Measurements from ENCODE around the gene TTLL10.
A peak's percentile ranks its signal among the peaks of the same experiment; 100 is the strongest.

The TTLL10 gene

DNA sequence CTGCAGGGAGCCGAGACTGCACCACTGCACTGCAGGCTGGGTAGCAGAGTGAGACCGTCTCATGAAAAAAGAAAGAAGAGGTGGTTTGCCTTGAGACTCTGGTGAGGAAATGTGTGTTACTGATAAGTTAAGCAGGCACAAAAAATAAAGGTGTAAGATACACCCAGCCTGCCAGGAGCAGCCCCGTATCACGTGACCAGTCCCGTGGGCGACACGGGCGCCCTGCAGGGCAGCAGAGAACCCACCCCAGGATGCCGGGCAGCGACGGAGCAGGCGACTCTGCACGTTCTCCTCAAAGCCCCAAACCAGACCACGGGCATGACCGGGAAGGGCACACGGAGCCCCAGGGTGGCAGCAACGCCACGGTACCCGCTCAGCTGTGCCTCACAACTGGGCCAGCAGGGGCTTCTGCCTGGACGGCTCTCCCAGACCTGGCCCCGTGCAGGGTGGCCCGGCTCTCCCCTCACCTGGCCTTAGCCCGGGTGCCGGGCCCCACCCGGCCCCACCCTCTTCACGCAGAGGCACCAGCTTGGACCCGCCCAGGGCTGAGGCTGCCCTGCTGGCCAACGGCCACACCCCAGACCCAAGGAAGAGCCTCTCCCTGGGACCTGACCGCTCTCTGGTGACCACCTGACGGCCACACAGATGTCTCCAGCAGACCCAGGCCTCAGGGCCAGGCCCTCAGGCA is 48.4 kb downstream of the TTLL10 start:
- TF ChIP-seq GATA1 (IDR thresholded peaks at IDR 0.05; ENCODE audit: low read depth, low read length) = no peak
- no peak for TF ChIP-seq POLR2A (IDR thresholded peaks at IDR 0.05; ENCODE audit: low read length)
- DNase-seq = no peak

DNA sequence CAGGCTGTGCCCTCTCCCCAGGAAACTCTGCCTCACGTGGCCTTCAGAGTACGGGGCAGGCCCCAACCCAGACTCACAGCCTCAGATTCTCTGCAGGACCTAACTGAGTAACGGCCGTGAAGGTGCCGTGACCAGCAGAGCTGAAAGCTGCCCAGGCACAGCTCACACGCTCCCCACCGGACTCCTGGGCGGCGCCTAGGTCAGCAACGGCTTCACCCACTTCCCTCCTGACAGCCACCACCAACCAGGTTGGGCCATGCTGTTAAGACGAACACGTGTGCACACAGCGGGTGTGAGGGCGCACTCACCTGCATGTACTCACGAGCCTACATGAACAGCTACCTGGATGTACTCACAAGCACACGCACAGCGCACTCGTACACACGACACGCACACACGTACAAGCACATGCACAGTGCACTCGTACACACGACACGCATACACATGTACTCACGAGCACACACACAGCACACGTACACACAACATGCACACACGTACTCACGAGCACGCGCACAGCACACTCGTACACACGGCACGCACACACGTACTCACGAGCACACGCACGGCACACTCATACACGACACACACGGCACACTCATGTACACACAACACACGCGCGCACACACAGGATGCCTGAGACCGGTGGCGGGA is 49.0 kb downstream of the TTLL10 start:
- TF ChIP-seq POLR2A (IDR thresholded peaks at IDR 0.05; ENCODE audit: low read length) = no peak
- no peak for TF ChIP-seq GATA1 (IDR thresholded peaks at IDR 0.05; ENCODE audit: low read depth, low read length)
- DNase-seq = no peak

GRCh38 chr1:1223321-1223720 is 49.6 kb downstream of the TTLL10 start:
- DNase-seq = no peak
- TF ChIP-seq POLR2A (IDR thresholded peaks at IDR 0.05; ENCODE audit: low read length) = no peak
- TF ChIP-seq GATA1 (IDR thresholded peaks at IDR 0.05; ENCODE audit: low read depth, low read length) = no peak

GRCh38 chr1:1223891-1224290 is 50.2 kb downstream of the TTLL10 start:
- no peak for DNase-seq
- TF ChIP-seq GATA1 (IDR thresholded peaks at IDR 0.05; ENCODE audit: low read depth, low read length) = no peak
- TF ChIP-seq POLR2A (IDR thresholded peaks at IDR 0.05; ENCODE audit: low read length) = no peak

DNA sequence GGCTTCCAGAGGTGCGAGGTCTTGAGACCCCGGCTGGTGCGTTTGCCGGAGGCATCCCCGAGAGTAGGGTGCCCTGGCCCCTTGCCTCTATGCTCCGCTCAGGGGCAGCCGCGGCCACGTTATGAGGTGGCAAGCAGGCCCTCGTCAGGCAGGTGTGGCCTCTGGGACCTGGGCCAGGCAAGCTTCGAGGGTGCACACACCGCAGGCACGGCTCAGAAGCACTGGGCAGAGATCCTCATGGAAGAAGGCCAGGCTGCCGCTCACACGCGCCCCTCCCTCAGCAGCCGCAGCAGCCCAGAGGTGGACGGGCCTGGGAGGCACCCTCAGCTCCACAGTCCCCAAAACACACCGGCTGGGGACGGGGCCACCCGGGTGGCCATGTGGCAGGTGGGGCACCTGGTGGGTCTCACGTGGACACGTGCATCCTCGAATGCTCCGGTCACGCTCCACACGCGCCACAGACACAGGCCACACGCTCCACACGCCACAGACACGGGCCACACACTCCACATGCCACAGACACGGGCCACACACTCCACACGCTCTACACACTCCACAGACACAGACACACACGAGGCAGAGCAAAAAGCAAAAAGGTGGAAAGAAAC is 51.7 kb downstream of the TTLL10 start:
- TF ChIP-seq GATA1 (IDR thresholded peaks at IDR 0.05; ENCODE audit: low read depth, low read length) (no peak), POLR2A (IDR thresholded peaks at IDR 0.05; ENCODE audit: low read length) (no peak)
- DNase-seq = no peak

DNA sequence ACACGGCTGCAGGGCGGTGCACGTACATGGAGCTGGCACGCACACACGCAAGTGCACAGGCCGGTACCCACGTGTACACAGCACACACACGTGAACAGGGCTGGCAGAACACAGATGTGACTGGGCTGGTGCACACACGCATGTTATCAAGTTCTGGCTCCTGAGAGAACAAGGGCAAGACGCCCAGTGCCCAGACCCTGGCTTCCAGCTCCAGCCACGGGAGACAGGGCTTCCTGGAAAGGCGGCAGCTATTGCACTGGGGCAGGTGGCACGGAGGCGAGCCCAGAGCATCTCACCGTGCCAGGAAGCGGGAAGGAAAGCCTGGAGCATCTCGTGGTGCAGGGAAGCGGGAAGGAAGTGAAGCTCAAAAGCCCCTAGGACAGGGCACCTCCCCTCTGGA is 52.2 kb downstream of the TTLL10 start:
- TF ChIP-seq GATA1 (IDR thresholded peaks at IDR 0.05; ENCODE audit: low read depth, low read length) = no peak
- no peak for TF ChIP-seq POLR2A (IDR thresholded peaks at IDR 0.05; ENCODE audit: low read length)
- DNase-seq = no peak

GRCh38 chr1:1226566-1227362 is 53.1 kb downstream of the TTLL10 start:
- TF ChIP-seq GATA1 (IDR thresholded peaks at IDR 0.05; ENCODE audit: low read depth, low read length) = no peak
- TF ChIP-seq POLR2A (IDR thresholded peaks at IDR 0.05; ENCODE audit: low read length) = no peak

GRCh38 chr1:1227386-1227785 is 53.7 kb downstream of the TTLL10 start:
- DNase-seq = no peak
- TF ChIP-seq POLR2A (IDR thresholded peaks at IDR 0.05; ENCODE audit: low read length) (no peak), GATA1 (IDR thresholded peaks at IDR 0.05; ENCODE audit: low read depth, low read length) (no peak)

More at GRCh38 chr1:1226566-1227362, 53.1 kb downstream of the TTLL10 start:
- no peak for DNase-seq

- TF ChIP-seq POLR2A (IDR thresholded peaks at IDR 0.05; ENCODE audit: low read length) = no peak
- no peak for TF ChIP-seq GATA1 (IDR thresholded peaks at IDR 0.05; ENCODE audit: low read depth, low read length)
- no peak for DNase-seq
These were observed 54.5 kb downstream of the TTLL10 start for GRCh38 chr1:1228187-1228586.

GRCh38 chr1:1228596-1229321 is 55.1 kb downstream of the TTLL10 start:
- no peak for TF ChIP-seq POLR2A (IDR thresholded peaks at IDR 0.05; ENCODE audit: low read length)
- DNase-seq = peak; percentile 18 to 37

DNA sequence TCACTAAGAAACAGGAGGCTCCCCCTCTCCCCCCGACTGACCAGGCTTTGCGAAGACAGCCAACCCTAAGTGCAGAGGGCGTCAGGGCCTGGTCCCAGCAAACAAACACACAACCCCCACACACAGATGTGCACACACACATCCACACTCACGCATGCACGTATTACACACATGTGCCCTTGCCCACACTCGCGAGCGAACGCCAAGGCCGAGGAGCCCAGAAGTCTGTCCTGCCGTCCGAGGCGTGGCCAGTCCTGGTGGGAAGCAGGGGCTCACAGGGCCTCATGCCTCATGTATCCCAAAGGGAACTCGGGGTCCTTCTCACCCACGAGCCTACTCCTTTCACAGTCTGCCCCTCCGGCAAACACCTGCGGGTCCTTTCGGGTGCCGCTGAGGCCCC is 56.1 kb downstream of the TTLL10 start:
- TF ChIP-seq POLR2A (IDR thresholded peaks at IDR 0.05; ENCODE audit: low read length) = no peak
- no peak for TF ChIP-seq GATA1 (IDR thresholded peaks at IDR 0.05; ENCODE audit: low read depth, low read length)
- no peak for DNase-seq

DNA sequence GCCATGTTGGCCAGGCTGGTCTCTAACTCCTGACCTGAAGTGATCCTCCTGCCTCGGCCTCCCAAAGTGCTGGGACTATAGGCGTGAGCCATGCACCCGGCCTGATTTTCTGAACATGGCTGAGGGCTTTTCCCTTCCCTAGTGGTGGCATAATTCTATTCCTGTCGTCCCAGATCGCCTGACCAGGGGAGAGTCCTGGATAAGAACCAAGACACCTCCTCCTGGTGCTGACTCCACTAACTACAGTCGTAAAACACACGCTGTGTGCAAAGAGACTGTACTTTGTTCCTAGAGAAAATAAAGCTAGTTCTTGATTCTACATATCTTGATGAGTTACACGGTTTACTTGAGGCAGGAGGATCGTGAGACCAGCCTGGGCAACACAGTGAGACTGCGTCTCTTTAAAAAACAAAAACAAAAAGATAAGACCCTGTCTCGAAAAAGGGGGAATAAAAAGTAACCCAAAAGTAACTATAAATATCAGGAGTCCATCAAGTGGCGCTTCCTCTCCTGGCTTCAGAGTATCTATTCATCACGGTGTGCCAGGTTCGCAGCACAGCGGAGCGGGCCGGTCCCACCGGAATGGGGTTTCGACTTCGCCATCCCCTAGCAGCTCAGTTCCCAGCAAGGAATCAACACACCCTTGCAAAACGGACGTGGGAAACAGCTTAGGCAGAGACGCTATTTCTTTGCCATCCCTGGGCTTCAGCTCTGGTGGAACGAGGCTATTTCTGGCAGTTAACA is 57.1 kb downstream of the TTLL10 start:
- DNase-seq = peak; percentile 40 to 60
- TF ChIP-seq POLR2A (IDR thresholded peaks at IDR 0.05; ENCODE audit: low read length) (no peak), GATA1 (IDR thresholded peaks at IDR 0.05; ENCODE audit: low read depth, low read length) (no peak)
